C4-2B (cell line): ENCODE results near the gene ABHD17A.

Experiments used
- ZFX ChIP-seq: fragments of 450-650 bp; IDR thresholded peaks from 2 replicates; pipeline ENCODE4 v1.6.1; 2017
- TF ChIP-seq, protein P1 (sequence below): fragments of 450-650 bp; conservative IDR thresholded peaks from 2 replicates; pipeline ENCODE4 v1.5.1; 2017; ENCODE audit warnings: mild to moderate bottlenecking

- TF ChIP-seq, protein P1, sequence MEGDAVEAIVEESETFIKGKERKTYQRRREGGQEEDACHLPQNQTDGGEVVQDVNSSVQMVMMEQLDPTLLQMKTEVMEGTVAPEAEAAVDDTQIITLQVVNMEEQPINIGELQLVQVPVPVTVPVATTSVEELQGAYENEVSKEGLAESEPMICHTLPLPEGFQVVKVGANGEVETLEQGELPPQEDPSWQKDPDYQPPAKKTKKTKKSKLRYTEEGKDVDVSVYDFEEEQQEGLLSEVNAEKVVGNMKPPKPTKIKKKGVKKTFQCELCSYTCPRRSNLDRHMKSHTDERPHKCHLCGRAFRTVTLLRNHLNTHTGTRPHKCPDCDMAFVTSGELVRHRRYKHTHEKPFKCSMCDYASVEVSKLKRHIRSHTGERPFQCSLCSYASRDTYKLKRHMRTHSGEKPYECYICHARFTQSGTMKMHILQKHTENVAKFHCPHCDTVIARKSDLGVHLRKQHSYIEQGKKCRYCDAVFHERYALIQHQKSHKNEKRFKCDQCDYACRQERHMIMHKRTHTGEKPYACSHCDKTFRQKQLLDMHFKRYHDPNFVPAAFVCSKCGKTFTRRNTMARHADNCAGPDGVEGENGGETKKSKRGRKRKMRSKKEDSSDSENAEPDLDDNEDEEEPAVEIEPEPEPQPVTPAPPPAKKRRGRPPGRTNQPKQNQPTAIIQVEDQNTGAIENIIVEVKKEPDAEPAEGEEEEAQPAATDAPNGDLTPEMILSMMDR = no peak
- no peak for TF ChIP-seq ZFX
These were observed 8.5 kb upstream of the ABHD17A start for GRCh38 chr19:1893791-1894190.
